OCI-LY1 (cell line): Measurements from ENCODE around the gene CFAP77.

Experiments used
- H2AFZ ChIP-seq: fragments of 200-600 bp; sonication (generic), shearing (Covaris generic); 2 replicates; pipeline ENCODE4 v1.6.0; 2014; ENCODE audit warnings: antibody characterized with exemption, mild to moderate bottlenecking, low read length
- H3F3A ChIP-seq: fragments of 200-600 bp; sonication (generic), shearing (Covaris generic); 2 replicates; pipeline ENCODE4 v1.6.0; 2014; ENCODE audit warnings: mild to moderate bottlenecking, antibody characterized with exemption, low read length, moderate library complexity; ENCODE audit not compliant: insufficient read depth
- H3K27ac ChIP-seq: fragments of 200-600 bp; sonication (generic); 2 replicates; pipeline ENCODE4 v1.5.1; 2014; ENCODE audit warnings: low read length, mixed run types, mild to moderate bottlenecking, low read depth; ENCODE audit not compliant: poor library complexity, severe bottlenecking
- H3K27me3 ChIP-seq: fragments of 200-600 bp; sonication (generic); 2 replicates; pipeline ENCODE4 v1.6.0; 2014; ENCODE audit warnings: antibody characterized with exemption, mild to moderate bottlenecking, low read length, moderate library complexity; ENCODE audit not compliant: insufficient read depth
- H3K36me3 ChIP-seq: fragments of 200-600 bp; sonication (generic); 2 replicates; pipeline ENCODE4 v1.6.1; 2014; ENCODE audit warnings: mild to moderate bottlenecking, antibody characterized with exemption, low read length, moderate library complexity, mixed read lengths; ENCODE audit not compliant: insufficient read depth
- H3K4me1 ChIP-seq: fragments of 200-600 bp; sonication (generic); 2 replicates; pipeline ENCODE4 v1.5.1; 2014; ENCODE audit warnings: mild to moderate bottlenecking, low read length, moderate library complexity; ENCODE audit not compliant: insufficient read depth, severe bottlenecking
- H3K4me2 ChIP-seq: fragments of 200-600 bp; sonication (generic), shearing (Covaris generic); 2 replicates; pipeline ENCODE4 v1.6.1; 2014; ENCODE audit warnings: low read length
- H3K4me3 ChIP-seq: fragments of 200-600 bp; sonication (generic); 2 replicates; pipeline ENCODE4 v1.5.1; 2014; ENCODE audit warnings: low read length, low read depth, mild to moderate bottlenecking, mixed read lengths; ENCODE audit not compliant: poor library complexity, severe bottlenecking
- H3K79me2 ChIP-seq: fragments of 200-600 bp; shearing (Covaris generic); 2 replicates; pipeline ENCODE4 v1.6.1; 2016; ENCODE audit warnings: mixed run types, low read length, mixed read lengths; ENCODE audit not compliant: insufficient read depth
- H3K9ac ChIP-seq: fragments of 200-600 bp; sonication (generic), shearing (Covaris generic); 2 replicates; pipeline ENCODE4 v1.6.1; 2014; ENCODE audit warnings: mild to moderate bottlenecking, low read length, mixed read lengths
- H3K9me2 ChIP-seq: fragments of 200-600 bp; sonication (generic), shearing (Covaris generic); 2 replicates; pipeline ENCODE4 v1.6.1; 2014; ENCODE audit warnings: low read depth, mild to moderate bottlenecking, low read length, mixed read lengths
- H3K9me3 ChIP-seq: fragments of 200-600 bp; shearing (Covaris generic); 2 replicates; pipeline ENCODE4 v1.6.1; 2014; ENCODE audit warnings: low read length, mixed read lengths
- H4K20me1 ChIP-seq: fragments of 200-600 bp; sonication (generic), shearing (Covaris generic); 2 replicates; pipeline ENCODE4 v1.6.0; 2016; ENCODE audit warnings: mild to moderate bottlenecking, low read length; ENCODE audit not compliant: insufficient read depth
- EZH2 ChIP-seq: fragments of 200-600 bp; sonication (generic), shearing (Covaris generic); IDR thresholded peaks from 2 replicates; pipeline ENCODE4 v1.8.0; 2017; ENCODE audit warnings: borderline replicate concordance, mixed run types, mild to moderate bottlenecking, antibody characterized with exemption, low read length, moderate library complexity, mixed read lengths
- TF ChIP-seq, protein P1 (sequence below): fragments of 200-600 bp; sonication (generic), shearing (Covaris generic); IDR thresholded peaks from 2 replicates; pipeline ENCODE4 v1.5.1; 2017; ENCODE audit warnings: mild to moderate bottlenecking, antibody characterized with exemption, low read length, moderate library complexity, mixed read lengths

The CFAP77 gene

DNA sequence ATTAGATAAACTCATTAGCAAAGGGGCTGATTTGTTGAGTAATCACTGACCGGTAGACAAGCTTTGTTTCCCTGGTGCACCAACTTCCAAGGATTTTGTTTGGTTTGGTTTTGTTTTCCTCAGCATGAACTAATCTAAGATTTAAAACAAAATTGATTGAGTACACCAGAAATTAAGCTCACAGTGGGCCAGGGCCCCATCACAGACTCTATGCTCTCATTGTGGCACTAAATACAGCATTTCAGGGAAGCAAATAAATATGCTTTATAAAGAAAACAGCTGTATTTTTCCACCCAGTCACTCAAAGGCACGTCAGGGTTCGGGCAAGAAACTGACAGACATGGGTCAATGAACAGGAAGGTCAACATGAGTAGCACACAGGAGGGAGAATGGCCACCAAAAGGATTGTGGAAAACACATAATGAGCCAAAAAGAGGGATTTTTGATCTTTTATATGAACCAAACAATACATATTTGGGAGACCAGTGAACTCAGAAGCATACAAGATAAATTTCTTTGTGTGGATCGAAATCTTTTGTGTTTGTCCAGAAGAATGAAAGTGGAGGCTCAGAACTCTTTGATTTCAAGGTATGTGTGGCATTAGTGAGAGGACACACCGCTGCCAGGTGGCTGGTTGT lies 8.8 kb downstream of the CFAP77 start:
- Histone ChIP-seq H2AFZ (no peak overlapping the region), H3K79me2 (no peaks in the 10 kb centered on the region), H3F3A (no peaks in the 10 kb centered on the region), H3K9me2 (no peaks in the 10 kb centered on the region), H3K27ac (no peak overlapping the region), H3K9ac (no peak overlapping the region), H3K4me3 (no peak overlapping the region), H3K36me3 (no peaks in the 10 kb centered on the region), H3K27me3 (peaks cover 5% of the 10 kb centered on the region; the same call in 1 of the 2 replicates), H3K4me2 (no peak overlapping the region), H4K20me1 (no peaks in the 10 kb centered on the region), H3K4me1 (peaks cover 8% of the 10 kb centered on the region), H3K9me3 (no peaks in the 10 kb centered on the region)
- TF ChIP-seq EZH2: no peak
- TF ChIP-seq, protein P1, sequence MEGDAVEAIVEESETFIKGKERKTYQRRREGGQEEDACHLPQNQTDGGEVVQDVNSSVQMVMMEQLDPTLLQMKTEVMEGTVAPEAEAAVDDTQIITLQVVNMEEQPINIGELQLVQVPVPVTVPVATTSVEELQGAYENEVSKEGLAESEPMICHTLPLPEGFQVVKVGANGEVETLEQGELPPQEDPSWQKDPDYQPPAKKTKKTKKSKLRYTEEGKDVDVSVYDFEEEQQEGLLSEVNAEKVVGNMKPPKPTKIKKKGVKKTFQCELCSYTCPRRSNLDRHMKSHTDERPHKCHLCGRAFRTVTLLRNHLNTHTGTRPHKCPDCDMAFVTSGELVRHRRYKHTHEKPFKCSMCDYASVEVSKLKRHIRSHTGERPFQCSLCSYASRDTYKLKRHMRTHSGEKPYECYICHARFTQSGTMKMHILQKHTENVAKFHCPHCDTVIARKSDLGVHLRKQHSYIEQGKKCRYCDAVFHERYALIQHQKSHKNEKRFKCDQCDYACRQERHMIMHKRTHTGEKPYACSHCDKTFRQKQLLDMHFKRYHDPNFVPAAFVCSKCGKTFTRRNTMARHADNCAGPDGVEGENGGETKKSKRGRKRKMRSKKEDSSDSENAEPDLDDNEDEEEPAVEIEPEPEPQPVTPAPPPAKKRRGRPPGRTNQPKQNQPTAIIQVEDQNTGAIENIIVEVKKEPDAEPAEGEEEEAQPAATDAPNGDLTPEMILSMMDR: no peak

DNA sequence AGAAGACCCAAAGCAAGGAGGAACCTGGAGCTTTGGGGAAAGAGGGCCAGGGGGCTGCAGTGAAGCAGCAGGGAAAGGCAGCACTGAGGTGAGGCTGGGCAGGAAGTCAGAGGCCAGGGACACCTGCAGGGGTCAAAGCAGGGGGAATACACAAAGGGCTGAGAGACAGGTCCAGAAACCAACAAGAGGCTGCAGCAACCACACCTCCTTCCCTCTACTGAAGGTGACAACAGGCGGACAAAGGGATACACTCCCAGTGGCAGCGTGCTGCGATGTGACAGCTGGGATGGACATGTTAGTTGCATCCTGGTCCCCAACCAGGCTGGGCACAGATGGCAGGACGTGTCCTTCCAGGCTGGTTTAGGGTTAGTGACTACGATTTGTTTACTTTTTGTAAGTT lies 12.6 kb downstream of the CFAP77 start:
- Histone ChIP-seq H3K9me2 (no peaks in the 10 kb centered on the region), H2AFZ (no peak overlapping the region)

DNA sequence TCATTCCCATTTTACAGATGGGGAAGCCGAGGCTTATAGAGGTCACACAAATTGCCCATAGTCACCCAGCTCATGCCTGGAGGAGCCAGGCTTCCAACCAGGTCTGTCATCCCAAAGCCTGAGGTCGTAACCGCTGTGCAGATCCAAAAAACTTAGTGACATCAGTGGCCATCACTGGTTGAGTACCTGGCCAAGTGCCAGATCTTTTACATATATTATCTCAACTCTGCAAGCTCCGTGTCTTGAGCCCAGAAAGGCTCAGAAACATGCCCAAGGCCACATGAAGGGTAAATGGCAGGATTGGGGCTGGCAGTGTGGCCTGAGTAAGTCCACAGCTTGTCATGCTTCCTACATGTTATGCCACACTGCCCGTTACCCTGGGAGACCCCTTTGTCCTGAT lies 13.5 kb downstream of the CFAP77 start:
- Histone ChIP-seq H3K9me2 (no peaks in the 10 kb centered on the region), H2AFZ (no peak overlapping the region), H3K4me3 (no peak overlapping the region), H3K27me3 (peaks cover 17% of the 10 kb centered on the region), H3K4me2 (no peak overlapping the region), H3K27ac (no peak overlapping the region), H3K9ac (no peak overlapping the region), H3K79me2 (no peaks in the 10 kb centered on the region), H3K9me3 (no peaks in the 10 kb centered on the region), H3K36me3 (no peaks in the 10 kb centered on the region), H3F3A (no peaks in the 10 kb centered on the region), H4K20me1 (no peaks in the 10 kb centered on the region), H3K4me1 (peaks cover 8% of the 10 kb centered on the region)
- no peak for TF ChIP-seq EZH2
- TF ChIP-seq, protein P1: no peak

More for the DNA sequence above, 12.6 kb downstream of the CFAP77 start:
- no peaks in the 10 kb centered on the region for H3K9me3 ChIP-seq
- H3K27me3 ChIP-seq: peaks cover 17% of the 10 kb centered on the region
- no peak overlapping the region for H3K4me2 ChIP-seq
- no peaks in the 10 kb centered on the region for H3F3A ChIP-seq
- no peak overlapping the region for H3K27ac ChIP-seq
- H3K4me1 ChIP-seq: peaks cover 8% of the 10 kb centered on the region
- H3K9ac ChIP-seq: no peak overlapping the region
- H4K20me1 ChIP-seq: no peaks in the 10 kb centered on the region
- H3K36me3 ChIP-seq: no peaks in the 10 kb centered on the region
- H3K4me3 ChIP-seq: no peak overlapping the region
- no peaks in the 10 kb centered on the region for H3K79me2 ChIP-seq
- TF ChIP-seq, protein P1: no peak
- TF ChIP-seq EZH2: no peak
